OCI-LY7 (cell line): Measurements from ENCODE around the gene DBET. TPM values are rescaled to one million over a fixed set of nuclear protein-coding genes. Genes with fewer than 3 reads are reported as not detected.
"Not testable (repeated sequence)": the region's sequence is repeated elsewhere in the genome, so short reads cannot be mapped to it uniquely, and the experiment has no call there.

ENCODE experiments used
- BruUV-seq: library from RNA; stranded (reverse); fragments of 400-500 nt; replicated peaks from 2 replicates; lab custom pipeline; 2021; lab: Mats Ljungman, UMichigan
- CTCF ChIA-PET: fragments of 300-600 bp; sonication (Branson Sonifier 250); formaldehyde crosslinking; loops from one replicate; lab custom pipeline; 2022; ENCODE audit warnings: antibody characterized with exemption; ENCODE audit not compliant: unreplicated experiment; lab: Charles Lee
- POLR2A ChIA-PET: fragments of 300-600 bp; sonication (Branson Sonifier 250); formaldehyde crosslinking; loops from one replicate; lab custom pipeline; 2022; ENCODE audit warnings: antibody characterized with exemption; lab: Charles Lee
- DNase-seq: peaks from one replicate; pipeline ENCODE4 v3.0.0-alpha.2; 2015; ENCODE audit warnings: low spot score
- H2AFZ ChIP-seq: fragments of 200-600 bp; sonication (generic), shearing (Covaris generic); 2 replicates; pipeline ENCODE4 v1.6.1; 2014; ENCODE audit warnings: mild to moderate bottlenecking, antibody characterized with exemption, low read length, moderate library complexity
- H3K27ac ChIP-seq: fragments of 200-600 bp; sonication (generic); 2 replicates; pipeline ENCODE4 v1.5.1; 2014; ENCODE audit warnings: mixed run types, low read depth, mild to moderate bottlenecking, moderate library complexity, low read length, inconsistent platforms; ENCODE audit not compliant: poor library complexity, severe bottlenecking
- H3K36me3 ChIP-seq: fragments of 200-600 bp; sonication (generic); 2 replicates; pipeline ENCODE4 v1.6.1; 2014; ENCODE audit warnings: mild to moderate bottlenecking, antibody characterized with exemption, low read length, moderate library complexity, mixed read lengths; ENCODE audit not compliant: insufficient read depth
- H3K4me1 ChIP-seq: fragments of 200-600 bp; sonication (generic); 2 replicates; pipeline ENCODE4 v1.5.1; 2014; ENCODE audit warnings: mild to moderate bottlenecking, low read length; ENCODE audit not compliant: insufficient read depth, poor library complexity, severe bottlenecking
- H3K4me2 ChIP-seq: fragments of 200-600 bp; sonication (generic); 2 replicates; pipeline ENCODE4 v1.6.1; 2014; ENCODE audit warnings: mild to moderate bottlenecking, low read length
- H3K4me3 ChIP-seq: fragments of 200-600 bp; sonication (generic); 2 replicates; pipeline ENCODE4 v1.5.1; 2014; ENCODE audit warnings: mild to moderate bottlenecking, low read depth, low read length; ENCODE audit not compliant: poor library complexity, severe bottlenecking
- H3K79me2 ChIP-seq: fragments of 200-600 bp; sonication (generic); 2 replicates; pipeline ENCODE4 v1.6.1; 2016; ENCODE audit warnings: low read depth, mild to moderate bottlenecking, low read length, moderate library complexity, mixed read lengths; ENCODE audit not compliant: insufficient read depth
- H3K9me2 ChIP-seq: fragments of 200-600 bp; sonication (generic); 2 replicates; pipeline ENCODE4 v1.6.1; 2016; ENCODE audit warnings: mild to moderate bottlenecking, low read length, mixed read lengths; ENCODE audit not compliant: insufficient read depth
- H3K9me3 ChIP-seq: fragments of 200-600 bp; sonication (generic); 2 replicates; pipeline ENCODE4 v1.6.1; 2014; ENCODE audit warnings: mild to moderate bottlenecking, mixed run types, low read length, mixed read lengths
- H4K20me1 ChIP-seq: fragments of 200-600 bp; sonication (generic); 2 replicates; pipeline ENCODE4 v1.6.1; 2014; ENCODE audit warnings: mild to moderate bottlenecking, antibody characterized with exemption, low read length, moderate library complexity, mixed read lengths; ENCODE audit not compliant: insufficient read depth
- intact Hi-C: fragments of 100-400 bp; cut with micrococcal nuclease; formaldehyde crosslinking; loops from one replicate; pipeline ENCODE4 v1.10.0; 2022; ENCODE audit not compliant: unreplicated experiment
- total RNA-seq, 2 experiments: library from RNA; depleted of rRNA in 1 of 2; stranded (reverse); fragments of >200 nt in 1 of 2; shearing (Covaris generic) in 1 of 2; gene quantifications; 2 replicates each; pipeline ENCODE4 v1.2.3, GENCODE V29; 2014 to 2022

The DBET gene
- total RNA-seq, 2 experiments from 2014 or later = not detected

DNA sequence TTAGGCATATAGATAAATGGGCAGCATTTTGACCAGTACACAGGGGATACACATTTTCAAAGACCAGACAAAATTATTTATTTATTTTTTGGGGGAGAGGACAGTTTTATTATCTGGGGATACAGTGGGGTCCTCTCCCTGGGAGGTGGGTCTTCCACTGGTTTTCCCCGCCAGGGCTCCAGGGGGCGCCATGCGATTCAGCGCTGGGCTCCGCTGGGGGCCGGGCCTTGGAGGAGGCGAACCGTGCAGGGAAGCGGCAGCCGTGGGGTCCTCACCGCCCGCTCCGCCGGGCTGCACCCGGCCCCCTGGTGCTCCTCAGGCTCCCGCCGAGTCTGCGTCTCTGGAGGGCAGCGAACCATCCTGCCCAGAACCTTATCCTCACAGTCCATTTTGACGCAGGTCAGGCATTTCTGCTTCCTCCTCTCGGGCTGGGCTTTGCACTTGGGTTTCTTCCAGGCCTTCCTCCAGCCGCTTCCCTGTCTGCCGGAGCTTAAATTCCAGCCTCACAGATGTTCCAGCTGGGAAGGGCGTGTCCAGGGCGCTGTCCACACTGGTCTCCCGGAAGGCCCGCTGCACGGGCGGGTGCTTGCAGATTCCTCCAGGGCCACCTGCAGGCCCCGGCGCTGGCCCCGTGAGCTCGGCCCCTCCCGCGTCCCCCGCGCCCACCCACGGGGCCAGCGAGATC lies 26.5 kb upstream of the DBET start:
- CTCF ChIA-PET, BruUV-seq, DNase-seq, H3K4me2 ChIP-seq, POLR2A ChIA-PET, H3K4me1 ChIP-seq, H3K9me2 ChIP-seq, H3K9me3 ChIP-seq, intact Hi-C loops, H3K4me3 ChIP-seq, H3K27ac ChIP-seq, H3K36me3 ChIP-seq, H4K20me1 ChIP-seq, H2AFZ ChIP-seq, H3K79me2 ChIP-seq: not testable (repeated sequence)

DNA sequence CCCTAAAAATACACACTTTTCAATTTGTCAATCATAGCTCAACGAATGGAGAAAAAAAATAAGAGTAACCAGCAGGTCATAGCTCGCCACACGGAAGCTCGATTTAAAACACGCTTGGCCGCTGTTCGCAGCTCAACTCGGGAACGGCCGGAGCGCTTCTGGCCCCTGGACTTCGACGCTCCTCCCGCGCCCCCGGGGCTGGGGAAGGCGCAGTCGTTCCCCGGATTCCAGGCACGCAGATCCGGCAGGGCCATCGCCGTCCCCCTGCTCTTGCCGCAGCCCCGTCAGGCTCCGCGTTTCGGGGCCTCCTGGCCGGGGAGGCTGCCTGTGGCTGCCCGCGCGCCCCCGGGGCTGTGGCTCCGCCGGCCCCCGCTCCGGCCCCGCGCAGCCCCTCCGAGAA lies 23.4 kb upstream of the DBET start:
- not testable (repeated sequence) for H4K20me1 ChIP-seq, H3K9me3 ChIP-seq

DNA sequence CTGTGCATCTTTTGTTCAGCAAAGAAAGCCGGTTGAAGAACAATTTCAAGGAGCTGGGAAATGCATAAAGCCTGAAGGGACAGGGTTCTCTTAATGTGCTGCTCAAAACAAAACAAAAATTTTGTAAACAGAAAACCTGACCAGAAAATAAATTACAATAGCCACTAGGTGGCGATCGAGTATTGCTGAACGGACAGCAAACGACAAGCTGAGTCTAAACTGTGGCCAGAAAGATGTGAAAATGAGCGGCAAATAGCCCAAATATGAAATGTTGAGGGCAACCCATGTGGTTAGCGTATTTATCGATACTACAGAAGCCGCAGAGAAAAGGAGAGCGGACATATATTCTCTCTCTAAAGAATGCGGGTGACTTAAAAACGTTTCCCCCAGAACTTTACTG lies 16.7 kb upstream of the DBET start:
- DNase-seq, H4K20me1 ChIP-seq, H3K4me2 ChIP-seq, H3K27ac ChIP-seq, H3K4me1 ChIP-seq, H3K4me3 ChIP-seq, H3K36me3 ChIP-seq, H3K9me2 ChIP-seq, intact Hi-C loops, POLR2A ChIA-PET, H3K79me2 ChIP-seq, CTCF ChIA-PET, BruUV-seq, H3K9me3 ChIP-seq, H2AFZ ChIP-seq: not testable (repeated sequence)

More for the DNA sequence above, 23.4 kb upstream of the DBET start:
- H3K9me2 ChIP-seq, H3K79me2 ChIP-seq, POLR2A ChIA-PET, H3K27ac ChIP-seq, CTCF ChIA-PET, H3K4me2 ChIP-seq, DNase-seq, H3K36me3 ChIP-seq, H3K4me1 ChIP-seq, intact Hi-C loops, BruUV-seq, H3K4me3 ChIP-seq, H2AFZ ChIP-seq: not testable (repeated sequence)

GRCh38 chr4:190049378-190050239 lies 14.7 kb upstream of the DBET start:
- BruUV-seq, POLR2A ChIA-PET, H3K9me3 ChIP-seq, H3K4me1 ChIP-seq, H3K4me3 ChIP-seq, H3K36me3 ChIP-seq, H3K27ac ChIP-seq, CTCF ChIA-PET, H3K4me2 ChIP-seq, intact Hi-C loops, H3K9me2 ChIP-seq, DNase-seq, H4K20me1 ChIP-seq, H3K79me2 ChIP-seq, H2AFZ ChIP-seq: not testable (repeated sequence)

DNA sequence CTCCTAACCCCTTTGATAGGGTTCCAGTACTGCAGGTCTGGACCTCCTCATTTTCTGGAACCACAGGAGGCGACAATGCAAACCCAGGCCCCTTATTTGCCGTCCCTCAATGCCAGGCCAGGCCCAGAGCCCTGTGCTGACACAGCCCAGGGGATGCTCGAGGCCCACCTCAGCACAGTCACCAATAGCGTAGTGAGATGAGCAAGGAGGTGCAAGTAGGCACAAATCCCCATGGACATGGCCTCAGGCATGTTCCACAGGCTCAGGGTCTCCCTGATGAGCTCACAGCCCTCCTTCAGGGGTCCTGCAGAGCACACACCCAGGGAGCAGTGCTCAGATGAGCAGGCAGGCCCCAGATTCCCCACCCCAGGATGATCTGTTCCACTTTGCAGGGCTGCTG lies 5.3 kb upstream of the DBET start:
- BruUV-seq, DNase-seq, H4K20me1 ChIP-seq, intact Hi-C loops, H3K27ac ChIP-seq, H2AFZ ChIP-seq, H3K4me1 ChIP-seq, POLR2A ChIA-PET, H3K4me2 ChIP-seq, H3K79me2 ChIP-seq, H3K36me3 ChIP-seq, H3K9me2 ChIP-seq, CTCF ChIA-PET, H3K9me3 ChIP-seq, H3K4me3 ChIP-seq: not testable (repeated sequence)

DNA sequence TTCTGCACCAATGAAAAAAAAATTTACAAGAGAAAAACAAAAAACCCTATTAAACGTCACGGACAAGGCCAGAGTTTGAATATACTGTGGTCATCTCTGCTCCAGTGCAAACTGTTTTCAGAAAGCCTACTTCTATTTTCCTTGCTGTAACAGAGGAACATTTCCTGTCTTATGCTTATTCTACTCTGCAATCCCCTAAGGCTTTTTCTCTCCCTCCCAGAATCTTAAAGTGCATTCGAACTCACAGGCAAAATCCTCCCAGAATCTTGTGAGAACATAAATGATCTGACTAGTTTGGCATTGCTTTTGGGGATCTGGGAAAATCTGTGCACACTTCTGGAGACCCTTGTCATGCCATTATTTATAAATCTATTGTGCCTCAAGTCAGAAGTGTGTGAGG lies 503 bp downstream of the DBET start:
- not testable (repeated sequence) for BruUV-seq

More for the DNA sequence above, 503 bp downstream of the DBET start:
- POLR2A ChIA-PET, H3K4me1 ChIP-seq, DNase-seq, H3K79me2 ChIP-seq, H3K4me3 ChIP-seq, H3K9me2 ChIP-seq, H3K4me2 ChIP-seq, intact Hi-C loops, H4K20me1 ChIP-seq, H3K9me3 ChIP-seq, CTCF ChIA-PET, H3K36me3 ChIP-seq, H3K27ac ChIP-seq, H2AFZ ChIP-seq: not testable (repeated sequence)
